ENCODE data around the gene C14orf119.

GRCh38 chr14:23141706-23142444, 46.6 kb downstream of the C14orf119 start:
- no peak for TF ChIP-seq POLR2A (IDR thresholded peaks at IDR 0.05)
- TF ChIP-seq, protein P1, sequence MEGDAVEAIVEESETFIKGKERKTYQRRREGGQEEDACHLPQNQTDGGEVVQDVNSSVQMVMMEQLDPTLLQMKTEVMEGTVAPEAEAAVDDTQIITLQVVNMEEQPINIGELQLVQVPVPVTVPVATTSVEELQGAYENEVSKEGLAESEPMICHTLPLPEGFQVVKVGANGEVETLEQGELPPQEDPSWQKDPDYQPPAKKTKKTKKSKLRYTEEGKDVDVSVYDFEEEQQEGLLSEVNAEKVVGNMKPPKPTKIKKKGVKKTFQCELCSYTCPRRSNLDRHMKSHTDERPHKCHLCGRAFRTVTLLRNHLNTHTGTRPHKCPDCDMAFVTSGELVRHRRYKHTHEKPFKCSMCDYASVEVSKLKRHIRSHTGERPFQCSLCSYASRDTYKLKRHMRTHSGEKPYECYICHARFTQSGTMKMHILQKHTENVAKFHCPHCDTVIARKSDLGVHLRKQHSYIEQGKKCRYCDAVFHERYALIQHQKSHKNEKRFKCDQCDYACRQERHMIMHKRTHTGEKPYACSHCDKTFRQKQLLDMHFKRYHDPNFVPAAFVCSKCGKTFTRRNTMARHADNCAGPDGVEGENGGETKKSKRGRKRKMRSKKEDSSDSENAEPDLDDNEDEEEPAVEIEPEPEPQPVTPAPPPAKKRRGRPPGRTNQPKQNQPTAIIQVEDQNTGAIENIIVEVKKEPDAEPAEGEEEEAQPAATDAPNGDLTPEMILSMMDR (IDR thresholded peaks at IDR 0.05): no peak

Data from adrenal gland (tissue), 5 donors.